HepG2 (cell line): ENCODE data around the gene BAG5. TPM values are rescaled to one million over a fixed set of nuclear protein-coding genes. Genes with fewer than 3 reads are reported as not detected.

Experiments used
- ELF1 ChIP-seq: sonication (generic); formaldehyde crosslinking; IDR thresholded peaks from 2 replicates; pipeline ENCODE4 v1.4.0; 2020; ENCODE audit warnings: missing genetic modification reagents
- FOXO1 ChIP-seq: sonication (generic); formaldehyde crosslinking; IDR thresholded peaks from 2 replicates; pipeline ENCODE4 v1.4.0; 2020; ENCODE audit warnings: missing genetic modification reagents
- HDAC1 ChIP-seq: sonication (generic); formaldehyde crosslinking; IDR thresholded peaks from 2 replicates; pipeline ENCODE4 v1.5.1; 2020; ENCODE audit warnings: mild to moderate bottlenecking, missing genetic modification reagents
- LCORL ChIP-seq, 2 experiments: fragments of 450-650 bp in 1 of 2; sonication (generic) in 1 of 2; formaldehyde crosslinking in 1 of 2; IDR thresholded peaks; 2 replicates each; pipeline versions ENCODE4 v1.5.0 to v1.6.1; 2017 to 2020; ENCODE audit warnings: antibody characterized with exemption in 1 of 2, missing genetic modification reagents in 1 of 2
- MTERF4 ChIP-seq: sonication (generic); formaldehyde crosslinking; IDR thresholded peaks from 2 replicates; pipeline ENCODE4 v1.8.0; 2023; ENCODE audit warnings: mild to moderate bottlenecking, missing genetic modification reagents
- NFE2L1 ChIP-seq: sonication (generic); formaldehyde crosslinking; IDR thresholded peaks from 2 replicates; pipeline ENCODE4 v1.4.0; 2020; ENCODE audit warnings: missing genetic modification reagents, mild to moderate bottlenecking, borderline replicate concordance
- NFYB ChIP-seq: sonication (generic); formaldehyde crosslinking; IDR thresholded peaks from 2 replicates; pipeline ENCODE4 v1.4.0; 2020; ENCODE audit warnings: missing genetic modification reagents
- PCBP1 ChIP-seq: fragments of 200-400 bp; formaldehyde crosslinking; IDR thresholded peaks from 2 replicates; pipeline ENCODE4 v1.6.1; 2017; ENCODE audit warnings: mild to moderate bottlenecking, low read depth, low read length, borderline replicate concordance
- SOX6 ChIP-seq, 2 experiments: fragments of 450-650 bp in 1 of 2; sonication (generic) in 1 of 2; formaldehyde crosslinking in 1 of 2; IDR thresholded peaks; 2 replicates each; pipeline versions ENCODE4 v1.4.0 to v1.6.1; 2017 to 2020; ENCODE audit warnings: antibody characterized with exemption in 1 of 2, mild to moderate bottlenecking in 1 of 2, missing genetic modification reagents in 1 of 2
- ZBTB33 ChIP-seq: sonication (generic); formaldehyde crosslinking; IDR thresholded peaks from 2 replicates; pipeline ENCODE4 v1.4.0; 2020; ENCODE audit warnings: missing genetic modification reagents
- ZBTB7A ChIP-seq: sonication (generic); formaldehyde crosslinking; IDR thresholded peaks from 2 replicates; pipeline ENCODE4 v1.8.0; 2022; ENCODE audit warnings: mild to moderate bottlenecking, missing genetic modification reagents
- ZNF160 ChIP-seq: sonication (generic); formaldehyde crosslinking; IDR thresholded peaks from 2 replicates; pipeline ENCODE4 v1.8.0; 2022; ENCODE audit warnings: mild to moderate bottlenecking, inconsistent platforms, missing genetic modification reagents
- ZNF281 ChIP-seq: sonication (generic); formaldehyde crosslinking; IDR thresholded peaks from 2 replicates; pipeline ENCODE4 v1.4.0; 2020; ENCODE audit warnings: missing genetic modification reagents, borderline replicate concordance
- ZNF331 ChIP-seq: sonication (generic); formaldehyde crosslinking; IDR thresholded peaks from 2 replicates; pipeline ENCODE4 v1.4.0; 2020; ENCODE audit warnings: missing genetic modification reagents
- polyA plus RNA-seq, 8 experiments: library from polyadenylated mRNA; depleted of rRNA in 3 of 8; stranded (reverse) in 7 of 8; unstranded in 1 of 8; fragments of >200 nt; fragmentation: Illumina TruSeq in 4 of 8; extraction: Trizol in 4 of 8; gene quantifications; 2 replicates each; pipeline versions ENCODE4 v1.2.1 to v1.2.3, GENCODE V29; 2011 to 2016; ENCODE audit warnings: low read depth in 4 of 8, missing spikeins in 1 of 8, mixed read lengths in 1 of 8; ENCODE audit not compliant: insufficient read depth in 1 of 8
- total RNA-seq, 5 experiments: library from RNA; depleted of rRNA; stranded (reverse); fragments of >200 nt; fragmentation: Illumina TruSeq; extraction: Trizol; gene quantifications; 2 replicates each; pipeline ENCODE4 v1.2.3, GENCODE V29; 2016; ENCODE audit warnings: low read depth in 1 of 5
- TF ChIP-seq, protein P1 (sequence below): sonication (generic); formaldehyde crosslinking; IDR thresholded peaks from 2 replicates; pipeline ENCODE4 v1.4.0; 2020; ENCODE audit warnings: missing genetic modification reagents
- TF ChIP-seq, protein P2 (sequence below): IDR thresholded peaks from 2 replicates; pipeline ENCODE4 v1.6.1; 2012; ENCODE audit warnings: inconsistent platforms
- TF ChIP-seq, protein P3 (sequence below): sonication (generic); formaldehyde crosslinking; IDR thresholded peaks from 2 replicates; pipeline ENCODE4 v1.5.0; 2020; ENCODE audit warnings: mild to moderate bottlenecking, missing genetic modification reagents, moderate library complexity

BAG5 gene
- total and polyA plus RNA-seq, 2 of the 13 experiments (the other 11 are each of a cell fraction or from before 2014, with no cell fraction given), result 3.5 to 21.0 TPM

DNA sequence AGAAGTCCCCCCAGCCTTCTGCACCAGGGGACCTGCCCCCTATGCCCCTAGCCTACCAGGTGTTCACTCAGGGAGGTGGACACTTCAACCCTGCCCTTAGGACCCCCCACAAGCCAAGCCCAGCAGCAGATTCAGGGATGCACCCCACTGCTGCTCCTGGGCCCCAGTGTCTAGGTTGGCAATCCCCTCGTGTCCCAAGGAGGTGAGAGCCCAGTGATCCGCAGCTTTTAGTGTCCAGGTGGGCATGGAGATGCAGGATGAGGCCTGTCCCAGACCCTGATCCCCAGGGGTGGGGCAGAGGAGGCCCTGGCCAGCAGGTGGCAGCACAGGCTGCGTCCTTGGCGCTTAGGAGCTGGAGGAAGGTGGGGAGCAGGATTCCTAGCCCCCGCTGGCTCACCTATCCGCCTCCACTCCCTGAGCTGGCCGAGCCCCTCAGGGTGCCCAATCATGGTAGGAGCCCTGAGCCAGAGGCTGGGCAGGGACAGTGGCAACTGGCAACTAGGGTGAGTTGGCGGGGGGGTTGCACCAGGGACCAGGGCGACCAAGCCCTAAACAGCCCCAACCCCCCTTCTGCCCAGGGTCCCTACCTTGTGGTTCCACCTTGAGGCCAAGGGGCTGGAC lies 43.9 kb downstream of the BAG5 start (continued):
- peak; percentile 44; the same call in 1 of the 2 replicates for TF ChIP-seq MTERF4
- no peak for TF ChIP-seq SOX6 (IDR thresholded peaks at IDR 0.05)
- TF ChIP-seq SOX6 (CRISPR knock-in tag; IDR thresholded peaks at IDR 0.05), result 0 out of 2 replicates have a peak, but pooled peaks have one; percentile 24
- TF ChIP-seq, protein P1, sequence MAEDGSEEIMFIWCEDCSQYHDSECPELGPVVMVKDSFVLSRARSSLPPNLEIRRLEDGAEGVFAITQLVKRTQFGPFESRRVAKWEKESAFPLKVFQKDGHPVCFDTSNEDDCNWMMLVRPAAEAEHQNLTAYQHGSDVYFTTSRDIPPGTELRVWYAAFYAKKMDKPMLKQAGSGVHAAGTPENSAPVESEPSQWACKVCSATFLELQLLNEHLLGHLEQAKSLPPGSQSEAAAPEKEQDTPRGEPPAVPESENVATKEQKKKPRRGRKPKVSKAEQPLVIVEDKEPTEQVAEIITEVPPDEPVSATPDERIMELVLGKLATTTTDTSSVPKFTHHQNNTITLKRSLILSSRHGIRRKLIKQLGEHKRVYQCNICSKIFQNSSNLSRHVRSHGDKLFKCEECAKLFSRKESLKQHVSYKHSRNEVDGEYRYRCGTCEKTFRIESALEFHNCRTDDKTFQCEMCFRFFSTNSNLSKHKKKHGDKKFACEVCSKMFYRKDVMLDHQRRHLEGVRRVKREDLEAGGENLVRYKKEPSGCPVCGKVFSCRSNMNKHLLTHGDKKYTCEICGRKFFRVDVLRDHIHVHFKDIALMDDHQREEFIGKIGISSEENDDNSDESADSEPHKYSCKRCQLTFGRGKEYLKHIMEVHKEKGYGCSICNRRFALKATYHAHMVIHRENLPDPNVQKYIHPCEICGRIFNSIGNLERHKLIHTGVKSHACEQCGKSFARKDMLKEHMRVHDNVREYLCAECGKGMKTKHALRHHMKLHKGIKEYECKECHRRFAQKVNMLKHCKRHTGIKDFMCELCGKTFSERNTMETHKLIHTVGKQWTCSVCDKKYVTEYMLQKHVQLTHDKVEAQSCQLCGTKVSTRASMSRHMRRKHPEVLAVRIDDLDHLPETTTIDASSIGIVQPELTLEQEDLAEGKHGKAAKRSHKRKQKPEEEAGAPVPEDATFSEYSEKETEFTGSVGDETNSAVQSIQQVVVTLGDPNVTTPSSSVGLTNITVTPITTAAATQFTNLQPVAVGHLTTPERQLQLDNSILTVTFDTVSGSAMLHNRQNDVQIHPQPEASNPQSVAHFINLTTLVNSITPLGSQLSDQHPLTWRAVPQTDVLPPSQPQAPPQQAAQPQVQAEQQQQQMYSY (CRISPR knock-in tag), result no peak
- no peak for TF ChIP-seq NFYB (CRISPR knock-in tag)
- peak; percentile 69 for TF ChIP-seq ZBTB33 (CRISPR knock-in tag)
- no peak for TF ChIP-seq LCORL (IDR thresholded peaks at IDR 0.05)
- TF ChIP-seq LCORL (CRISPR knock-in tag; IDR thresholded peaks at IDR 0.05), result peak; percentile 89
- TF ChIP-seq, protein P2, sequence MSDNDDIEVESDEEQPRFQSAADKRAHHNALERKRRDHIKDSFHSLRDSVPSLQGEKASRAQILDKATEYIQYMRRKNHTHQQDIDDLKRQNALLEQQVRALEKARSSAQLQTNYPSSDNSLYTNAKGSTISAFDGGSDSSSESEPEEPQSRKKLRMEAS, result peak; percentile 14; the same call in 1 of the 2 replicates
- 0 out of 2 replicates have a peak, but pooled peaks have one; percentile 38 for TF ChIP-seq ZNF331
- no peak for TF ChIP-seq ZNF160 (CRISPR knock-in tag)
- no peak for TF ChIP-seq ELF1 (CRISPR knock-in tag)
- no peak for TF ChIP-seq NFE2L1
- TF ChIP-seq ZBTB7A (CRISPR knock-in tag), result peak; percentile 72
- TF ChIP-seq HDAC1, result peak; percentile 41; the same call in 1 of the 2 replicates
- no peak for TF ChIP-seq PCBP1
- TF ChIP-seq ZNF281 (CRISPR knock-in tag), result no peak
- TF ChIP-seq, protein P3, sequence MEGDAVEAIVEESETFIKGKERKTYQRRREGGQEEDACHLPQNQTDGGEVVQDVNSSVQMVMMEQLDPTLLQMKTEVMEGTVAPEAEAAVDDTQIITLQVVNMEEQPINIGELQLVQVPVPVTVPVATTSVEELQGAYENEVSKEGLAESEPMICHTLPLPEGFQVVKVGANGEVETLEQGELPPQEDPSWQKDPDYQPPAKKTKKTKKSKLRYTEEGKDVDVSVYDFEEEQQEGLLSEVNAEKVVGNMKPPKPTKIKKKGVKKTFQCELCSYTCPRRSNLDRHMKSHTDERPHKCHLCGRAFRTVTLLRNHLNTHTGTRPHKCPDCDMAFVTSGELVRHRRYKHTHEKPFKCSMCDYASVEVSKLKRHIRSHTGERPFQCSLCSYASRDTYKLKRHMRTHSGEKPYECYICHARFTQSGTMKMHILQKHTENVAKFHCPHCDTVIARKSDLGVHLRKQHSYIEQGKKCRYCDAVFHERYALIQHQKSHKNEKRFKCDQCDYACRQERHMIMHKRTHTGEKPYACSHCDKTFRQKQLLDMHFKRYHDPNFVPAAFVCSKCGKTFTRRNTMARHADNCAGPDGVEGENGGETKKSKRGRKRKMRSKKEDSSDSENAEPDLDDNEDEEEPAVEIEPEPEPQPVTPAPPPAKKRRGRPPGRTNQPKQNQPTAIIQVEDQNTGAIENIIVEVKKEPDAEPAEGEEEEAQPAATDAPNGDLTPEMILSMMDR, result peak; percentile 99
- 0 out of 2 replicates have a peak, but pooled peaks have one; percentile 25 for TF ChIP-seq FOXO1 (CRISPR knock-in tag)
